ENCODE results near the gene NGEF. TPM values are rescaled to one million over a fixed set of nuclear protein-coding genes. Genes with fewer than 3 reads are reported as not detected.

Gene NGEF
- total RNA-seq, 1 experiment from 2014 or later = 1.9 TPM

DNA sequence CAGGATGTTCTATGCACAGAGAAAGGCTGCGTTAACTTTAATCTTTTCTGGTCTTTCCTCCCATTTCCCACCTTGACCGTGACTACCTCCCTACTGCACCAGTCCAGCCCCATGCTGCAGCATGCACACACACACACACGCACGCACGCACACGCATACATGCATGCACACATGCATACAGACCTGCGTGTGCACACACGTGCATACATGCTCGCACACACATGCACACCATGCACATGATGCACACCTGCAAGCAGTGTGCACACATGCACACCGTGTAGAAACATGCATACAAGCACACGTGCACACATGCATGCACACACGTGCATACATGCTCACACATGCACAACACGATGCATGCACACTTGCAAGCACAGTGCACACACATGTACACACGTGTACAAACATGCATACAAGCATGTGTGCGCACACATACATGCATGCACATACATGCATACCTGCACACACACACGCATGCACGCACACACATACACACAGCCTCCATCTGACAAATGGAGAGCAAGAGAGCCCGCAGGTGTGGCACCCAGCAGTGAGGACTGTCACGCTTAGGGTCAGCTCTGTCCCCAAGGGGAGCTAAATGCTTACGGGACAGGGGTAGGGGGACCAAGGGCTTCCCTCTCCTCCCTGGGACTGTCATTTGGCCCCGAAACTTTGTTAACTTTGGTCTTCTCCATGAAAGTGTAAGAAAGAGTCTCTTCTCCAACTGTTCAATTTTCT, 124.8 kb downstream of the NGEF start:
- Histone ChIP-seq H3K9me3 (ENCODE audit: control insufficient read depth, low read depth, low read length) (no peaks in the 10 kb centered on the region), H3K23me2 (ENCODE audit: insufficient read length, low read depth, low read length, poor library complexity, severe bottlenecking) (no peaks in the 10 kb centered on the region), H2AFZ (ENCODE audit: low read length) (no peak overlapping the region), H2AK5ac (ENCODE audit: insufficient read length, low read length) (no peak overlapping the region), H3K79me2 (ENCODE audit: insufficient read depth, low read length) (no peaks in the 10 kb centered on the region), H2BK12ac (ENCODE audit: insufficient read length, low read depth, low read length) (no peak overlapping the region), H4K20me1 (ENCODE audit: control insufficient read depth, insufficient read depth, insufficient read length) (no peaks in the 10 kb centered on the region), H3K27me3 (ENCODE audit: insufficient read depth, low read length) (no peaks in the 10 kb centered on the region), H3T11ph (ENCODE audit: low read length) (no peak overlapping the region), H2BK5ac (ENCODE audit: insufficient read length, low read length) (no peak overlapping the region), H4K91ac (ENCODE audit: insufficient read length, low read depth, low read length) (no peak overlapping the region), H4K8ac (replicated peaks; ENCODE audit: insufficient read length, low read depth, low read length) (no peak overlapping the region), H2BK15ac (ENCODE audit: low read depth, low read length) (no peak overlapping the region), H3K23ac (ENCODE audit: insufficient read length, low read depth, low read length) (no peak overlapping the region), H3K56ac (ENCODE audit: insufficient read length, low read depth, low read length) (no peak overlapping the region), H3K79me1 (ENCODE audit: insufficient read depth, low read depth, low read length, poor library complexity, severe bottlenecking) (no peaks in the 10 kb centered on the region), H3K27ac (ENCODE audit: insufficient read length, low read depth, low read length) (no peak overlapping the region), H4K5ac (ENCODE audit: insufficient read length, low read depth, low read length) (no peak overlapping the region), H3K4me1 (ENCODE audit: insufficient read depth, low read length) (no peaks in the 10 kb centered on the region; the same call in 1 of the 2 replicates), H2BK20ac (ENCODE audit: low read depth, low read length, poor library complexity, severe bottlenecking) (no peak overlapping the region), H3K14ac (ENCODE audit: insufficient read depth, low read length) (no peak overlapping the region), H3K4me2 (ENCODE audit: insufficient read depth, insufficient read length, low read length) (no peak overlapping the region), H3K18ac (ENCODE audit: insufficient read length, low read depth, low read length) (no peak overlapping the region), H3K9ac (ENCODE audit: extremely low read depth, insufficient read length, low read length) (no peak overlapping the region), H3K4ac (ENCODE audit: low read depth, low read length) (no peak overlapping the region), H2BK120ac (ENCODE audit: low read depth, low read length, poor library complexity, severe bottlenecking) (no peak overlapping the region)
- Mint-ChIP-seq H3K4me3 (no peak overlapping the region), H3K36me3 (ENCODE audit: insufficient read depth in 1 of 3, low read depth in 3 of 3) (no peaks in the 10 kb centered on the region; a peak in 1 of 7 replicates), H3K27me3 (ENCODE audit: low read depth) (peaks cover 34% of the 10 kb centered on the region), H3K4me1 (peaks cover 19 to 23% of the 10 kb centered on the region in 2 experiments), H3K27ac (peak overlapping the region in 1 of 3 experiments; percentile 18; a peak in 1 of 7 replicates), H3K9me3 (peaks cover 0 to 2% of the 10 kb centered on the region in 2 experiments; a peak in 2 of 5 replicates)
- TF ChIP-seq, protein P1, sequence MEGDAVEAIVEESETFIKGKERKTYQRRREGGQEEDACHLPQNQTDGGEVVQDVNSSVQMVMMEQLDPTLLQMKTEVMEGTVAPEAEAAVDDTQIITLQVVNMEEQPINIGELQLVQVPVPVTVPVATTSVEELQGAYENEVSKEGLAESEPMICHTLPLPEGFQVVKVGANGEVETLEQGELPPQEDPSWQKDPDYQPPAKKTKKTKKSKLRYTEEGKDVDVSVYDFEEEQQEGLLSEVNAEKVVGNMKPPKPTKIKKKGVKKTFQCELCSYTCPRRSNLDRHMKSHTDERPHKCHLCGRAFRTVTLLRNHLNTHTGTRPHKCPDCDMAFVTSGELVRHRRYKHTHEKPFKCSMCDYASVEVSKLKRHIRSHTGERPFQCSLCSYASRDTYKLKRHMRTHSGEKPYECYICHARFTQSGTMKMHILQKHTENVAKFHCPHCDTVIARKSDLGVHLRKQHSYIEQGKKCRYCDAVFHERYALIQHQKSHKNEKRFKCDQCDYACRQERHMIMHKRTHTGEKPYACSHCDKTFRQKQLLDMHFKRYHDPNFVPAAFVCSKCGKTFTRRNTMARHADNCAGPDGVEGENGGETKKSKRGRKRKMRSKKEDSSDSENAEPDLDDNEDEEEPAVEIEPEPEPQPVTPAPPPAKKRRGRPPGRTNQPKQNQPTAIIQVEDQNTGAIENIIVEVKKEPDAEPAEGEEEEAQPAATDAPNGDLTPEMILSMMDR (conservative IDR thresholded peaks at IDR 0.05) = no peak
- WGBS (ENCODE audit: extremely low coverage, insufficient read length, low lambda C conversion rate) = no CpG with 5 or more reads among the region's 21 CpGs
- DNase-seq = no peak

All from H9 (cell line).